Kidney epithelial cell (primary cell): Measurements from ENCODE around the gene CSRNP3. TPM values are rescaled to one million over a fixed set of nuclear protein-coding genes. Genes with fewer than 3 reads are reported as not detected.

Source experiments
- DNase-seq: peaks from one replicate; pipeline ENCODE4 v3.0.0-alpha.2; 2010; ENCODE audit warnings: low read depth
- H3K27me3 ChIP-seq: 2 replicates; pipeline ENCODE4 v1.6.0; 2011; ENCODE audit warnings: low read length; ENCODE audit not compliant: control insufficient read depth, insufficient read depth
- H3K36me3 ChIP-seq: 2 replicates; pipeline ENCODE4 v1.5.1; 2011; ENCODE audit warnings: low read length; ENCODE audit not compliant: control insufficient read depth, insufficient read depth
- H3K4me3 ChIP-seq: 2 replicates; pipeline ENCODE4 v1.5.1; 2011; ENCODE audit warnings: low read depth, mild to moderate bottlenecking, control low read depth, low read length
- total RNA-seq: library from RNA; depleted of rRNA; stranded (reverse); fragments of >200 nt; gene quantifications from 2 replicates; pipeline ENCODE4 v1.2.3, GENCODE V29; 2015
- TF ChIP-seq, protein P1 (sequence below): IDR thresholded peaks from 2 replicates; pipeline ENCODE4 v1.5.1; 2011; ENCODE audit warnings: mild to moderate bottlenecking, moderate library complexity, low read length, control low read depth, inconsistent platforms; ENCODE audit not compliant: insufficient read depth, poor library complexity, severe bottlenecking

The CSRNP3 gene
- total RNA-seq, 1 donor from 2014 or later = 1.6 TPM

DNA sequence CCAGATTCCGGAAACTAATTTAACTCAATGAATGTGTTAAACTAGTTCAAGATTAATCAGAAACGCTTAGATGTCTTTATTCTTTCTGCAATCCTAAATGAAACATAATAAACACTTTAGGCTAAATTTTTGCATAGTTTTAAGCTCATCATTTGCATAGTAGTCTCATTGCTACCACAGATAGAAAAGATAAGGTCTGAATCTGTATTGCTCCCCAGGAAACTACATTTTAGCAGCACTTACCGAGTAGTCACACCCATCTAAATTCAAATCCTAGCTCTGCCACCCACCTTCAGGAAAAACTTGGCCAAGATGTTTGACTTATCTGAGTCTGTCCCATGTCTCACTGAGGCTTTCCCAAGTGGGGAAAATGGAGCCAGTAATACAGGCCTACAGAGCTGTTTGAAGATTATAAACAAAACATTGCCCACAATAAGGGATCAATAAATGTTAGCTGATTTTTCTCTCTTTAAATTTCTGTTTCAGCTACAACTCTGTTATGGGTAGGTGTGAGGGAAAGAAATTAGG is 237.5 kb downstream of the CSRNP3 start:
- H3K27me3 ChIP-seq = no peaks in the 10 kb centered on the region
- H3K4me3 ChIP-seq = no peak overlapping the region
- TF ChIP-seq, protein P1, sequence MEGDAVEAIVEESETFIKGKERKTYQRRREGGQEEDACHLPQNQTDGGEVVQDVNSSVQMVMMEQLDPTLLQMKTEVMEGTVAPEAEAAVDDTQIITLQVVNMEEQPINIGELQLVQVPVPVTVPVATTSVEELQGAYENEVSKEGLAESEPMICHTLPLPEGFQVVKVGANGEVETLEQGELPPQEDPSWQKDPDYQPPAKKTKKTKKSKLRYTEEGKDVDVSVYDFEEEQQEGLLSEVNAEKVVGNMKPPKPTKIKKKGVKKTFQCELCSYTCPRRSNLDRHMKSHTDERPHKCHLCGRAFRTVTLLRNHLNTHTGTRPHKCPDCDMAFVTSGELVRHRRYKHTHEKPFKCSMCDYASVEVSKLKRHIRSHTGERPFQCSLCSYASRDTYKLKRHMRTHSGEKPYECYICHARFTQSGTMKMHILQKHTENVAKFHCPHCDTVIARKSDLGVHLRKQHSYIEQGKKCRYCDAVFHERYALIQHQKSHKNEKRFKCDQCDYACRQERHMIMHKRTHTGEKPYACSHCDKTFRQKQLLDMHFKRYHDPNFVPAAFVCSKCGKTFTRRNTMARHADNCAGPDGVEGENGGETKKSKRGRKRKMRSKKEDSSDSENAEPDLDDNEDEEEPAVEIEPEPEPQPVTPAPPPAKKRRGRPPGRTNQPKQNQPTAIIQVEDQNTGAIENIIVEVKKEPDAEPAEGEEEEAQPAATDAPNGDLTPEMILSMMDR = no peak
- H3K36me3 ChIP-seq = no peaks in the 10 kb centered on the region
- DNase-seq = no peak

DNA sequence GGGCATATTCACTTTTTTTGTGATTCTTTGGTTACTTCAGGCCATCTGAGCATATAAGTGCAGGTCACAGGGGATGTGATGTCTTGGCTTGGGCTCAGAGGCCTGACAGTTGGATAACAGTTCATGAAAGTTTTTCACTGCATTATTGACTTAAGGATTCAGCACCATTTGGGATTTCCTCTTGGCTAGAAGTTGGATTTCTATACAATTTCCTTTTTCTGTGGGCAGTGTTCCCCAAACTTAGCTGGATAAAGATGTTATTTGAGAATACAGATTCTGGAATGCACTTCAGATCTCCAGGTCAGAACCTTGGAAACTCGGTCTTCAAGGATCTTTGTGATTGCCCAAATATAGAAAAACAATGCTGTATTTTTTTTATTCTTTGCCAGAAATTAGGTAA is 246.6 kb downstream of the CSRNP3 start:
- no peak for DNase-seq
- Histone ChIP-seq H3K4me3 (no peak overlapping the region), H3K27me3 (no peaks in the 10 kb centered on the region), H3K36me3 (no peaks in the 10 kb centered on the region)
- TF ChIP-seq, protein P1 = no peak

DNA sequence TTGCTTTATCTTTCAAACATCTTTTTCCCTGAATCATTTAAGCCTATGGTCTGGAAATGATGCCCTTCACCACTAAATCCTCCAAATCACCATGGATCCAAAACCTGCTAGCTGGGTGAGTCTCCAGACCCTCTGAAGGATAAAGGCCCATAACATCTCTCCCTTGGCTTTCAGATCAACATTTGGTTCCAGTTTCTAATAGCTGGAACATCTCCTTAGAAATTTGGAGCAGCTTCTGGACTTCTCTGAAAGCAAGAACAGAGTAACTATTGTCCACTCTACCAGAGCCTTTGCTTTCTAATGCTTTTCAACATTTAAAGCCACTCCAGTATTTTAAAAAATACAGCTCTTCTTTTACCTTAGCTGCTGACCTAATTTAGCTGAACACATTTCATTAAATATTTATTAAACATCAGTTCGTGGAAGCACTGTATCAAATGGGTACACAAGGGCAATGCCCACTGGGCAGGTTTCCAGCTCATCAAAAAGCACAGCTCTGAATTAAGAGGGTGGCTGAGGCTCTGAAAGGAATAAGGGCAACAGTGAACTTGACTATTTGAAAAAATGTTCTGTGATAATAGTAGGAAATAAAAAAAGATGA is 249.2 kb downstream of the CSRNP3 start:
- TF ChIP-seq, protein P1 = no peak
- H3K36me3 ChIP-seq = no peaks in the 10 kb centered on the region
- H3K4me3 ChIP-seq = no peak overlapping the region
- H3K27me3 ChIP-seq = no peaks in the 10 kb centered on the region
- no peak for DNase-seq

DNA sequence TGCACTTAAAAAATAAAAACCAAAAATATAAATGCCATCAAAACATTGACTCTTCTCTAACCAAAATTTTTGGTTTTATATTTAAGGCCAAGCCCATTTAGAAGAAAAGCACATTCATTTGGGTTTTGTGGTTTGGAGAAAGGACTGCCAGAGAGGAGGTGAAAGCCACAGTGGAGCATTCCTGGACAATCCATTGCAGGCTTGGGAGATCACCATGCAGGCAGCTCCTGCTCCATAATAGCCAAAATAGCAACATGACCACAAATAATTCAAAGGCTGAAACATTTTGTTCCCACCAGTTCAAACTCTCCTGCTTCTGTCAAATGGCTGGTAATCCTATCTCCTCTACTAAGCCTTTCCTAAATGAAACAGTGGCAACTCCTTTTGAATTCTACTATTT is 251.0 kb downstream of the CSRNP3 start:
- Histone ChIP-seq H3K4me3 (no peak overlapping the region), H3K36me3 (no peaks in the 10 kb centered on the region), H3K27me3 (no peaks in the 10 kb centered on the region)
- TF ChIP-seq, protein P1 = no peak
- DNase-seq = peak; percentile 23

DNA sequence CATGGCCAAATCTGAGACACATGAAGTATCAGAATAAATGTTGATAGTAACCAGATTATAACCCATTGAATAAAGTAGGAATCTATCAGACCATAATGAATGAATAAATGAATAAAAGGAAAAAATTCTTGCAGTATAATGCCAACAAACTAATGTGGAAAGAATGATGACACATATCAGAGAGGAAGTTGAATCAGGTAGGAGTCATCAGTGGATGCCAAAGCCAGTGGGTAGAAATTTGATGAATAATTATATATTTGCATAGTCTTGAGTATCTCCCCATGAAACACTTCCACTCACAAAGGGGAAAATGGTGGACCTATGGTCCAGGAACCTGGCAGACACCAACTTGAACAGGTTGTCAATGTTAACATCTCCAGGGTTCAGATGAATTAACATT is 255.9 kb downstream of the CSRNP3 start:
- peak; percentile 5 for DNase-seq
- TF ChIP-seq, protein P1 = no peak

More for the DNA sequence above, 255.9 kb downstream of the CSRNP3 start:
- Histone ChIP-seq H3K27me3 (no peaks in the 10 kb centered on the region), H3K4me3 (no peak overlapping the region), H3K36me3 (no peaks in the 10 kb centered on the region)

Other genes starting within 250 kb of the CSRNP3 start
- 0.04 and 0.14 TPM in 2 replicates for gene SCN2A, start 230.3 kb upstream of the CSRNP3 start, total RNA-seq